GM21786 (cell line): ENCODE results near the gene HDHD3.
"Not testable (repeated sequence)": the region's sequence is repeated elsewhere in the genome, so short reads cannot be mapped to it uniquely, and the experiment has no call there.

Experiments used
- ATAC-seq: cut with Tn5 transposase; IDR thresholded peaks from one replicate; pipeline ENCODE4 v1.9.1; 2021; ENCODE audit not compliant: unreplicated experiment

The HDHD3 gene

DNA sequence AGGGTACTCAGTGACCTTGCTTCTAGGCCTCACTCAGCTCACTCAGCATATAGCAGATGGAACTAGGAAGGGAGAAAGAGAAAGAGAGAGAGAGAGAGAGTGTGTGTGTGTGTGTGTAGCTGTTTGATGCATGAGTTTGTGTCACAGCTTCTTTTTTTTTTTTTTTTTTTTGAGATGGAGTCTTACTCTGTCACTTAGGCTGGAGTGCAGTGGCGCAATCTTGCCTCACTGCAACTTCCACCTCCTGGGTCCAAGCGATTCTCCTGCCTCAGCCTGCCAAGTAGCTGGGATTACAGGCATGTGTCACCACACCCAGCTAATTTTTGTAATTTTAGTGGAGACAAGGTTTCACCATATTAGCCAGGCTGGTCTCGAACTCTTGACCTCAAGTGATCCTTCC, 11.1 kb downstream of the HDHD3 start:
- not testable (repeated sequence) for ATAC-seq

GRCh38 chr9:113364951-113365350, 11.8 kb downstream of the HDHD3 start:
- ATAC-seq = no peak

DNA sequence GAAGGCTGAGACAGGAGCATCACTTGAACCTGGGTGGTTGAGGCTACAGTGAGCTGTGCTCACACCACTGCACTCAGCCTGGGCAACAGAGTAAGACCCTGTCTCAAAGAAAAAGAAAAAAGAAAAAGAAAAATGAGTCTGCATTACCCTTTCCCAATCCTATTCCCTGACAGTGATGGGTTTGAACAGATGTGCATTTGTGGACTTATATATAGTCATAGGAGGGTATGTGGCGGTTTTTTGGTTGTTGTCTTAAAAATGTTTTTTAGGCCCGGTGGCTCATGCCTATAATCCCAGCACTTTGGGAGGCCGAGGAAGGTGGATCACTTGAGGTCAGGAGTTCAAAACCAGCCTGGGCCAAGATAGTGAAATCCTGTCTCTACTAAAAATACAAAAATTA, 13.4 kb downstream of the HDHD3 start:
- no peak for ATAC-seq

GRCh38 chr9:113361304-113362018, 15.3 kb downstream of the HDHD3 start:
- ATAC-seq = no peak

GRCh38 chr9:113360242-113360842, 16.4 kb downstream of the HDHD3 start:
- ATAC-seq = no peak

DNA sequence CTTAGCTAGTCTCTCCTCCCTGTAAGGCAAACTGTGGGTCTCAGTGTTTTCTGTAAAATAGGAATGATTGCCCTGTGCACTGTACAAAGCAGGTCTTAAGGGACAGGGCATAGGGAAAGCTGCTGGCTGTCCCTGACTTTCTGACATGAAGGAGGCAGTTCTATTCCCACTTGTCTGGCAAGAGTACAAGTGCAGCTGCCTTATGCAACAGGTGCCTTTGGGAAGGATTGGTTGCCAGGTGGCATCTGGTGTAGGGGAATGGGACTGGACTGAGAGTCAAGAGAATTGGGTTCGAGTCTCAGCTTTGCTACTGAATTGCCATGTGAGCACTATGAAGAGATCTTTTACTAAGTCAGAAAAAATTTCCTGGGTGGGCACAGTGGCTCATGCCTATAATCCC, 17.4 kb downstream of the HDHD3 start:
- no peak for ATAC-seq

GRCh38 chr9:113356686-113357292, 20.0 kb downstream of the HDHD3 start:
- ATAC-seq = no peak

GRCh38 chr9:113355040-113355596, 21.7 kb downstream of the HDHD3 start:
- ATAC-seq = no peak

DNA sequence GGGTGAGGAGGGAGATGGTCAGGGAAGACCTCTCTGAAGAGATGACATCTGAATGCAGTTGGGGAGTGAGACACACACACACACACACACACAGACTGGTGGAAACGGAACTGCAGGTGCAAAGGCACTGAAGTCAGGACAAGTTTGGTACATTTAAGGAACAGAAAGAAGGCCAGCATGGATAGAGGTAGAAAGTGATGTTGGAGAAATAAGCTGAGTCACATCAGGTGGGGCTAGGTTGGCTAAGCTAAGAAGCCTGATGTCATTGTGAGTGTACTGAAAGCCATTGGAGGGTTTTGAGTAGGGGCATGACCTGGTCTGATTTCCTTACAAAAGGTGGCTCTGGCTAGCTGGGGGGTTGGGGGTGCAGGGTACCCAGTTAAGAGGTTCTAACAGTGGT, 24.4 kb downstream of the HDHD3 start:
- ATAC-seq = no peak

DNA sequence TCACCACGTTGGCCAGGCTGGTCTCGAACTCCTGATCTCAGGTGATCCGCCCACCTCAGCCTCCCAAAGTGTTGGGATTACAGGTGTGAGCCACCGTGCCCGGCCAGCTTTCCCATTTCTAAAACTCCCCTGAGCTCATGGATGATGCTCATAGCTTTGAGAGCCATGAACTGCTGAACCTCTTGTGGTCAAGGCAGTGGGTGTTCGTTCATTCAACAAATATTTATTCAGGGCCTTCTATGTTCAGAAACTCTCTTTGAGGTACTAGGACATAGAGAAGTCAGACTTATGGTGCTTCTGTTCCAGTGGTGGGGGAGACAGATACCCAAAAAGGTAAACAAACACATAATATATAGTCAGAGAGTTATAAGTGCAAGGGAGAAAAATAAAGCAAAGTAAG, 24.8 kb downstream of the HDHD3 start:
- no peak for ATAC-seq

DNA sequence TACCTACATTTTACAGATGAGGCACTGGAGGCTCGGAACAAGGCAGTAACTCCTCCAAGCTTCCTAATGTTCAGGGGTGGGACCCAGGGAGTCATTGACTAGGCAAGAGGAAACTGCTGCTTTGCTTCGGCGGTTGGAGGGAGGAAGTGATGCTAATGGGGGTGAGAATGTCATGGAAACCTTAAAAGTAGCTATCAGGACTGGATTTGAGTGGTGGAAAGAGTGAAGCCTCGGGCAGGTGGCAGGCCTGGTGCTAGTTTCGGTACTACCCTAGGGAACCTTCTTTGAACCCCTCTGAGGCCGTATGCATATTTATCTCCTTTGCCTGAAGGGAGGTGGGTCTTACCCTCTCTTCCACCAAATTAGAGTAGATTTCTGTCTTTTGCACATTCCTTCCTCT, 25.8 kb downstream of the HDHD3 start:
- ATAC-seq = peak; percentile 51

DNA sequence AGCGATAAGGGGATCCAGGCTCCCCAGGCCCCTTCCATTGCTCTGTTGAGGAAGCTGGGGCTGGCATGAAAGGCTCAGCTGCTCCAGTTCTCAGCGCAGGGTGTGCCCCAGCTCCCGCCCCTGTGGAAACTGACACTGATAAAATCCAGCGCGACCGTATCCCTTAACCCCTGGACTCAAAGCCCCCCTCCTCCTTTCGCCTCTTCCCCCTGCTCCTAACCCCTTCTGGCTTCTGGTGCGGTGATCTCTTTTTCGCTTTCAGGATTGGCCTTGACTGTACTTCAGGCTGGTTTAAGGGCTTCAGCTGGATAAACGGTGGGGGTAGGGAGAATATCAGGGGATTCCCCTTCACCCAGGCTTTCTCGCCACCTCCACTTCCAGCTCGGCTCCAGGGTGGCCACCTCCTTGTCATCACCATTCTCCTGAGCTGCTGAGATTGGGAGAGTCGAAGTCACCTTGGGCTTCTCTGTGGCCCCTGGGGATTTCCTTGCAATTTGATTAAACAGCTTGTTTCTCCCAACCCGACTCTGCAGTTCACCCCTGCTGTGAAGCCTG, 26.6 kb downstream of the HDHD3 start:
- peak; percentile 30 for ATAC-seq

- ATAC-seq = no peak
Measured at GRCh38 chr9:113349445-113350094, 27.2 kb downstream of the HDHD3 start, which contains the start of gene BSPRY. TSS of gene BSPRY (plus strand) at chr9:113349541. CDS start at chr9:113349580, 39 bp downstream.

DNA sequence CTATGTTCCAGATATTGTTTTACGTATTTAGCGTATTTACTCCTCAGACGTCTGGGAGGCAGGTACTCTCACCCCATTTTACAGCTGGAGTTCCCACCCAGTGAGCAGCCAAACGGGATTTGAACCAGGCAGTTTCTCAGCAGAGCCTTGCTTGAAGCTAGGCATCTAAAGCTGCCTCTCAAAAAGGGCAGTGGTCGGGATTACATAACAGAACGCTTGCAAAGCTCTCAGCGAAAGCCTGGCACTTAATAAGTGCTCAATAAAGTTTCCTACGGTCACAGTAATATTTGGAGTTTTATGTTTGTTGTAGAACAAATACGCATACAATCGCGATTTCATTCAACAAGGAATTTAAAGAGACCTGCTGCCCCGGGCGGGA, 27.7 kb downstream of the HDHD3 start:
- no peak for ATAC-seq

GRCh38 chr9:113348437-113348836, 28.3 kb downstream of the HDHD3 start:
- ATAC-seq = no peak

DNA sequence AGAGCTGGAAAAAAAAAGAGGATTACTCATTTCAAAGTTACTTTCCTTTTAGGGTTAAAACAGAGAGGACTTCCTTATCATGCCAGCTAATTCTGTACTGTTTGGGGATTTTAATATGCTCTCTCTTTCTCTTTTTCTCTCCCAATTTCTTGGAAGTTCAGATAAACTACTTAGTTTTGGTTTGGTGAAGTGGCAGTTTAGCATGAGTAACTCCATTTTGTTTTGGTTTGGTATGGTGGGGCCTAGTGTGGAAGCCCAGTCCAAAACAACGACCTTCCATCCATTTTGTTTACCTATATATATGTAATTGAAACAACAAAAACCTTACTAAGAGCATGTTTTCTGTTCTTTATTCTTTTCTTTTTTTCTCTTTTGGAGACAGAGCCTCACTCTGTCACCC, 31.1 kb downstream of the HDHD3 start:
- no peak for ATAC-seq

DNA sequence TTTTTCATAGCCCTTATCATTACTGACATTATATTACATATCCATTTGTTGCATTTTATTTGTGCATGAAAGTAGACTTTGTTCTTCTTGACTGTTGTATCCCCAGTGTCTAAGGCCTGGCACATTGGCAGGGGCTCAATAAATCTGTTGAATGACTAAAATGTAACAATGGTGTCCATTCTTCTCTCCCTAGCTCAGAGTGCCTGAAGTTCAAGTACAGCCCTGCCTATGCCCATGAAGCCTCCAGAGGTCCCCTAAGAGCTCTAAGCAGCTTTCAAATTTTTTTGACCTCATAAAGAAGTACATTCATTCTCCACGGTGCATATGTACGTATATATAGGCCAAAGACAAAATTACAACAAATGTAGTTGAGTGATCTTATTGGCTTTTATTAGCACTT, 31.6 kb downstream of the HDHD3 start:
- ATAC-seq = no peak

- no peak for ATAC-seq
Measured at GRCh38 chr9:113343732-113344231, 33.0 kb downstream of the HDHD3 start.

- no peak for ATAC-seq
Measured at GRCh38 chr9:113341712-113342410, 34.9 kb downstream of the HDHD3 start.

DNA sequence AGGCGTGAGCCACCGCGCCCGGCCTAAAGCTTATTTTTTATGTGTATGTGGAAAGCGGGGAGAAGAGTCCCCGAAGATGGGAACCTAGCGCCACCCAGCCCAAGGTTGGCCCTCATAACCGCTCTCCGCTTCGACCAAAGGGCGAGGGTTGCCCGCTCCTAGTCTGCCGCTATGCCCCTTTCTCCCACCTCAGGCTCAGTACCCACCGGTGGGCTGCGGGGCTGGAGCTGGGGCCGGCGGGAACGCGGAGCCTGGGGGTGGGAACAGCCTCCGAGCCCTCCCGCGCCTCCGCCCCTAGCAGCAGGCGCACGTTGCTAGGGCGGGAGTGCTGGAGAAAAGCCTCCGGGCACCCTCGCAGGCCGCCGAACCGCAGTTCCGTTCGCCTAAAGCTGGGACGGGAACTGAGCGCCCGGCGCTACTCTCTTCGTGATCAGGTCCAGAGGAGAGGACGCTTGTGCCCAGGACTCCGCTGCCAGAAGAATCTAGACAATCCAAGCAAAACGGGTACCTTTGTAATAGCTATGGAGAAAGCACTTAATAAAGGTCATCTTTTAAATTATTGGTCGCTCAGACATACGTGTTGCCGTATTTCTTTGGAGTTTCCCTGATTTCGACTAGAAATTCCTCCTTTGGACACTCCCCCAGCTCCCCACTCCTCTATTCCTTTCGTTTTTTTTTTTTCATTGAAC, 36.6 kb downstream of the HDHD3 start, which contains the start of gene WDR31:
WDR31 (minus strand) TSS at position 265 of the 689 bp plus-strand sequence. CDS start 8,253 bp downstream, outside the sequence.
- peak; percentile 96 for ATAC-seq
